ENCODE results near the gene KNL1.
A peak's percentile ranks its signal among the peaks of the same experiment; 100 is the strongest.

Gene KNL1

DNA sequence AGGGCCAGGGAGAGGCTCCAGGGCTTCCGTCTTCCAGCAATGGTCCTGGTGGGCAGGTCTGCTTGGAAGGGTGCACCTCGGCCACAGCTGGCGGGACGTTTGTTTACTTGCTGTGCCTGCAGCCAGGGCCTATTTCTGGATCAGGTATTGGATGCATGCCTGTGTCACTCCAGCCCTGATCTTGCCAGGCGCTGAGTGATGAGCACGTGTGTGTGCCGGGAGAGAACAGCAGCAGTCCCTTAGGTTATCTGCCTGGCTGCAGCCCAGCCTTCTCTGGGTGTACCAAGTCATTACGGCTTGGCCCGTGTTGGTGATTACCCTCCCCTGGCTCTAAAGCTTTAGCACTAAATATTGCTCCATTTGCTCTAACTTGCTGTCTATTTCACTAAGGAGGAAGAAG is 44.2 kb upstream of the KNL1 start:
- no peaks in the 10 kb centered on the region for H3K9me3 ChIP-seq (ENCODE audit: low read length)
- no peak overlapping the region for H2AFZ ChIP-seq (ENCODE audit: low read length)
- no peak overlapping the region for H3K4me3 ChIP-seq (ENCODE audit: low read depth, low read length, poor library complexity, severe bottlenecking)
- H3K36me3 ChIP-seq (ENCODE audit: insufficient read depth, low read length) = peaks cover 6% of the 10 kb centered on the region; the same call in 1 of the 2 replicates
- no peak overlapping the region for H3K27ac ChIP-seq (ENCODE audit: low read depth, low read length, poor library complexity, severe bottlenecking)
- H4K20me1 ChIP-seq (ENCODE audit: insufficient read depth, low read length) = no peaks in the 10 kb centered on the region
- no peaks in the 10 kb centered on the region for H3F3A ChIP-seq (ENCODE audit: insufficient read depth, low read length)
- TF ChIP-seq CTCF (IDR thresholded peaks at IDR 0.05; ENCODE audit: low read length) (no peak), EZH2 (IDR thresholded peaks at IDR 0.05; ENCODE audit: borderline replicate concordance, low read length) (no peak)
- no peaks in the 10 kb centered on the region for H3K9me2 ChIP-seq (ENCODE audit: low read depth, low read length)
- H3K9ac ChIP-seq (ENCODE audit: low read length) = no peak overlapping the region
- peaks cover 31% of the 10 kb centered on the region for H3K4me1 ChIP-seq (ENCODE audit: insufficient read depth, low read length, severe bottlenecking)
- no peak overlapping the region for H3K4me2 ChIP-seq (ENCODE audit: low read length)
- H3K27me3 ChIP-seq (ENCODE audit: insufficient read depth, low read length) = no peaks in the 10 kb centered on the region
- no peaks in the 10 kb centered on the region for H3K79me2 ChIP-seq (ENCODE audit: insufficient read depth, low read length)

- no peak overlapping the region for H3K4me3 ChIP-seq (ENCODE audit: low read depth, low read length, poor library complexity, severe bottlenecking)
- H2AFZ ChIP-seq (ENCODE audit: low read length) = no peak overlapping the region
- H4K20me1 ChIP-seq (ENCODE audit: insufficient read depth, low read length) = no peaks in the 10 kb centered on the region
- no peaks in the 10 kb centered on the region for H3F3A ChIP-seq (ENCODE audit: insufficient read depth, low read length)
- no peak overlapping the region for H3K9ac ChIP-seq (ENCODE audit: low read length)
- H3K27me3 ChIP-seq (ENCODE audit: insufficient read depth, low read length) = no peaks in the 10 kb centered on the region
- H3K9me2 ChIP-seq (ENCODE audit: low read depth, low read length) = no peaks in the 10 kb centered on the region
- no peak for TF ChIP-seq EZH2 (IDR thresholded peaks at IDR 0.05; ENCODE audit: borderline replicate concordance, low read length)
- TF ChIP-seq CTCF (IDR thresholded peaks at IDR 0.05; ENCODE audit: low read length) = no peak
- H3K4me1 ChIP-seq (ENCODE audit: insufficient read depth, low read length, severe bottlenecking) = peaks cover 31% of the 10 kb centered on the region
- H3K27ac ChIP-seq (ENCODE audit: low read depth, low read length, poor library complexity, severe bottlenecking) = no peak overlapping the region
- no peak overlapping the region; the same call in 1 of the 2 replicates for H3K4me2 ChIP-seq (ENCODE audit: low read length)
- H3K9me3 ChIP-seq (ENCODE audit: low read length) = no peaks in the 10 kb centered on the region
- H3K36me3 ChIP-seq (ENCODE audit: insufficient read depth, low read length) = peaks cover 12% of the 10 kb centered on the region
- H3K79me2 ChIP-seq (ENCODE audit: insufficient read depth, low read length) = no peaks in the 10 kb centered on the region
Measured at GRCh38 chr15:40550341-40551037, 43.6 kb upstream of the KNL1 start.

GRCh38 chr15:40554161-40554525 is 39.9 kb upstream of the KNL1 start:
- Histone ChIP-seq H3K4me2 (ENCODE audit: low read length) (peak overlapping the region; percentile 47), H3F3A (ENCODE audit: insufficient read depth, low read length) (no peaks in the 10 kb centered on the region), H2AFZ (ENCODE audit: low read length) (no peak overlapping the region), H3K4me1 (ENCODE audit: insufficient read depth, low read length, severe bottlenecking) (peaks cover 31% of the 10 kb centered on the region), H3K9ac (ENCODE audit: low read length) (peak overlapping the region; percentile 25; the same call in 1 of the 2 replicates), H3K27ac (ENCODE audit: low read depth, low read length, poor library complexity, severe bottlenecking) (peak overlapping the region; percentile 70), H3K9me2 (ENCODE audit: low read depth, low read length) (no peaks in the 10 kb centered on the region), H3K79me2 (ENCODE audit: insufficient read depth, low read length) (no peaks in the 10 kb centered on the region), H3K27me3 (ENCODE audit: insufficient read depth, low read length) (no peaks in the 10 kb centered on the region), H4K20me1 (ENCODE audit: insufficient read depth, low read length) (no peaks in the 10 kb centered on the region), H3K9me3 (ENCODE audit: low read length) (no peaks in the 10 kb centered on the region), H3K4me3 (ENCODE audit: low read depth, low read length, poor library complexity, severe bottlenecking) (peak overlapping the region; percentile 13), H3K36me3 (ENCODE audit: insufficient read depth, low read length) (peaks cover 38% of the 10 kb centered on the region)
- TF ChIP-seq EZH2 (IDR thresholded peaks at IDR 0.05; ENCODE audit: borderline replicate concordance, low read length) = no peak
- TF ChIP-seq CTCF (IDR thresholded peaks at IDR 0.05; ENCODE audit: low read length) = no peak
